ENCODE results near the gene RASGRP4. TPM values are rescaled to one million over a fixed set of nuclear protein-coding genes. Genes with fewer than 3 reads are reported as not detected.

RASGRP4 gene
- total RNA-seq, 1 donor from 2014 or later = not detected

- Mint-ChIP-seq H3K9me3 (ENCODE audit: unreplicated experiment) (no peaks in the 10 kb centered on the region), H3K27ac (ENCODE audit: unreplicated experiment) (no peak overlapping the region), H3K27me3 (ENCODE audit: low read depth, unreplicated experiment) (no peaks in the 10 kb centered on the region), H3K36me3 (ENCODE audit: low read depth, unreplicated experiment) (peaks cover 8% of the 10 kb centered on the region), H3K4me3 (ENCODE audit: unreplicated experiment) (no peak overlapping the region), H3K4me1 (ENCODE audit: low read depth, unreplicated experiment) (peaks cover 8% of the 10 kb centered on the region)
- FAIRE-seq (no peak), DNase-seq (ENCODE audit: low read depth) (no peak)
- peaks cover 22% of the 10 kb centered on the region for H3K36me3 ChIP-seq (ENCODE audit: insufficient read depth, low read length)
- H3K27me3 ChIP-seq (ENCODE audit: insufficient read depth, low read length) = no peaks in the 10 kb centered on the region
- H4K20me1 ChIP-seq (ENCODE audit: insufficient read depth, low read length) = peaks cover 76% of the 10 kb centered on the region
- H3K9ac ChIP-seq (ENCODE audit: low read length) = no peak overlapping the region
- no peaks in the 10 kb centered on the region for H3K9me3 ChIP-seq (ENCODE audit: insufficient read depth, low read depth, low read length)
- peaks cover 13% of the 10 kb centered on the region for H3K4me1 ChIP-seq (ENCODE audit: insufficient read depth, low read length)
- TF ChIP-seq CTCF (IDR thresholded peaks at IDR 0.05; ENCODE audit: insufficient read depth, low read depth, low read length) (no peak), EZH2 (IDR thresholded peaks at IDR 0.05; ENCODE audit: insufficient read depth, low read length) (no peak)
- H3K4me3 ChIP-seq (ENCODE audit: insufficient read depth, low read depth, low read length) = no peak overlapping the region
- H2AFZ ChIP-seq (ENCODE audit: low read depth, low read length) = no peak overlapping the region
- peaks cover 45% of the 10 kb centered on the region for H3K79me2 ChIP-seq (ENCODE audit: insufficient read depth, low read length)
- no peak overlapping the region for H3K4me2 ChIP-seq (ENCODE audit: low read length)
- H3K27ac ChIP-seq (ENCODE audit: low read depth, low read length) = no peak overlapping the region
These were observed 47.2 kb downstream of the RASGRP4 start for GRCh38 chr19:38378866-38379265.

DNA sequence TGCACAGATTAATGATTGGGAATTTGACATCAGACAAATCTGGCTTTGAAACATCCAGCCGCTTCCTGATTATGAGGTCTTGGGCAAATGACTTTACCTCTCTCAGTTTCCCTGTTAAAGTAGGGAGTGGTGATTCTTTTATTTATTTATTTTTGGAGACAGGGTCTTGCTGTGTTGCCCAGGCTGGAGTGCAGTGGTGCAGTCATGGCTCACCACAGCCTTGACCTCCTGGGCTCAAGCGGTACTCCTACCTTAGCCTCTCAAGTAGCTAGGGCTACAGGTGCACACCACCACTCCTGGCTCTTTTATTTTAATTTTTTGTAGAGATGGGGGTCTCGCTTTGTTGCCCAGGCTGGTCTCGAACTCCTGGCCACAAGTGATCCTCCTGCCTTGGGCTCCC, 49.0 kb downstream of the RASGRP4 start:
- Mint-ChIP-seq H3K36me3 (ENCODE audit: low read depth, unreplicated experiment) (peaks cover 6% of the 10 kb centered on the region), H3K4me1 (ENCODE audit: low read depth, unreplicated experiment) (peaks cover 8% of the 10 kb centered on the region), H3K4me3 (ENCODE audit: unreplicated experiment) (peak overlapping the region; percentile 100), H3K9me3 (ENCODE audit: unreplicated experiment) (no peaks in the 10 kb centered on the region), H3K27me3 (ENCODE audit: low read depth, unreplicated experiment) (no peaks in the 10 kb centered on the region), H3K27ac (ENCODE audit: unreplicated experiment) (peak overlapping the region; percentile 47)
- FAIRE-seq = no peak
- Histone ChIP-seq H3K9ac (ENCODE audit: low read length) (no peak overlapping the region), H3K4me3 (ENCODE audit: insufficient read depth, low read depth, low read length) (no peak overlapping the region), H3K4me1 (ENCODE audit: insufficient read depth, low read length) (peaks cover 13% of the 10 kb centered on the region), H3K36me3 (ENCODE audit: insufficient read depth, low read length) (peaks cover 19% of the 10 kb centered on the region), H3K79me2 (ENCODE audit: insufficient read depth, low read length) (peaks cover 45% of the 10 kb centered on the region), H3K27ac (ENCODE audit: low read depth, low read length) (no peak overlapping the region), H4K20me1 (ENCODE audit: insufficient read depth, low read length) (peaks cover 63% of the 10 kb centered on the region), H3K4me2 (ENCODE audit: low read length) (peak overlapping the region; percentile 96), H3K9me3 (ENCODE audit: insufficient read depth, low read depth, low read length) (no peaks in the 10 kb centered on the region), H3K27me3 (ENCODE audit: insufficient read depth, low read length) (no peaks in the 10 kb centered on the region), H2AFZ (ENCODE audit: low read depth, low read length) (no peak overlapping the region)
- TF ChIP-seq CTCF (IDR thresholded peaks at IDR 0.05; ENCODE audit: insufficient read depth, low read depth, low read length) (no peak), EZH2 (IDR thresholded peaks at IDR 0.05; ENCODE audit: insufficient read depth, low read length) (no peak)
- DNase-seq (ENCODE audit: low read depth) = no peak

DNA sequence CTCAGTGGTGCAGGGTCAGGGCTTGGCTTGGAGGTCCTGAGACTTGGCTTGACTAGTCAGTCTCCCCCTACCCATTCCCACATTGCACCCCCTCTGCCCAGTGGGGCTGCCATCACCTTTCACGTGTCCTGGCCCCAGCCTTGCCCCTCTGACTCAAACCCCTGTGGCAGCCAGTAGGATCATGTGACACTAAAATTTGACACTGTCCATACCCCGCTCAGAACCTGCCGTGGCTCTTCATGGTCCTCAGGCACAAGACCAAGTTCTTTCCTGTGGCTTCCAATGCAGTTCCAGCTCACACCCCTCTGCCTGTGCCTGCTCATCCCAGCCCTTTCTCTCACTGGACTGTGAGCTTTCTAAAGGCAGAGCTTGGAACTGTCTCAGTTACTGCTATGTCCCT, 49.4 kb downstream of the RASGRP4 start:
- peaks cover 58% of the 10 kb centered on the region for H4K20me1 ChIP-seq (ENCODE audit: insufficient read depth, low read length)
- no peaks in the 10 kb centered on the region for H3K27me3 ChIP-seq (ENCODE audit: insufficient read depth, low read length)
- Mint-ChIP-seq H3K36me3 (ENCODE audit: low read depth, unreplicated experiment) (peaks cover 4% of the 10 kb centered on the region), H3K9me3 (ENCODE audit: unreplicated experiment) (no peaks in the 10 kb centered on the region), H3K27me3 (ENCODE audit: low read depth, unreplicated experiment) (peaks cover 4% of the 10 kb centered on the region), H3K4me1 (ENCODE audit: low read depth, unreplicated experiment) (peaks cover 8% of the 10 kb centered on the region), H3K27ac (ENCODE audit: unreplicated experiment) (no peak overlapping the region), H3K4me3 (ENCODE audit: unreplicated experiment) (peak overlapping the region; percentile 100)
- peaks cover 14% of the 10 kb centered on the region for H3K36me3 ChIP-seq (ENCODE audit: insufficient read depth, low read length)
- H3K27ac ChIP-seq (ENCODE audit: low read depth, low read length) = no peak overlapping the region
- peaks cover 45% of the 10 kb centered on the region for H3K79me2 ChIP-seq (ENCODE audit: insufficient read depth, low read length)
- no peaks in the 10 kb centered on the region for H3K9me3 ChIP-seq (ENCODE audit: insufficient read depth, low read depth, low read length)
- no peak overlapping the region for H2AFZ ChIP-seq (ENCODE audit: low read depth, low read length)
- FAIRE-seq (no peak), DNase-seq (ENCODE audit: low read depth) (no peak)
- peak overlapping the region; percentile 96 for H3K4me2 ChIP-seq (ENCODE audit: low read length)
- TF ChIP-seq CTCF (IDR thresholded peaks at IDR 0.05; ENCODE audit: insufficient read depth, low read depth, low read length) = no peak
- no peak for TF ChIP-seq EZH2 (IDR thresholded peaks at IDR 0.05; ENCODE audit: insufficient read depth, low read length)
- H3K4me3 ChIP-seq (ENCODE audit: insufficient read depth, low read depth, low read length) = no peak overlapping the region
- peaks cover 13% of the 10 kb centered on the region for H3K4me1 ChIP-seq (ENCODE audit: insufficient read depth, low read length)
- H3K9ac ChIP-seq (ENCODE audit: low read length) = no peak overlapping the region
